HG02970 (cell line): ENCODE data around the gene PODXL2.
"Not testable (repeated sequence)": the region's sequence is repeated elsewhere in the genome, so short reads cannot be mapped to it uniquely, and the experiment has no call there.

Experiments
- ATAC-seq: cut with Tn5 transposase; IDR thresholded peaks from one replicate; pipeline ENCODE4 v1.9.1; 2021; ENCODE audit warnings: mild to moderate bottlenecking, moderate library complexity, moderate number of reproducible peaks; ENCODE audit not compliant: unreplicated experiment, low FRiP score

PODXL2 gene

DNA sequence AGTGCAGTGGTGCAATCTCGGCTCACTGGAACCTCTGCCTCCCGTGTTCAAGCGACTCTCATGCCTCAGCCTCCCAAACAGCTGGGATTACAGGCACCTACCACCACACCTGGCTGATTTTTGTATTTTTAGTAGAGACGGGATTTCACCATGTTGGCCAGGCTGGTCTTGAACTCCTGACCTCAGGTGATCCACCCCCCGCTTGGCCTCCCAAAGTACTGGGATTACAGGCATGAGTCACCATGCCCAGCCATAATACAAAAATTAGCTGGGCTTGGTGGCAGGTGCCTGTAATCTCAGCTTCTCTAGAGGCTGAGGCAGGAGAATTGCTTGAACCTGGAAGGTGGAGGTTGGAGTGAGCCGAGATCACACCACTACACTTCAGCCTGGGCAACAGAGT, 26.0 kb downstream of the PODXL2 start:
- not testable (repeated sequence) for ATAC-seq

DNA sequence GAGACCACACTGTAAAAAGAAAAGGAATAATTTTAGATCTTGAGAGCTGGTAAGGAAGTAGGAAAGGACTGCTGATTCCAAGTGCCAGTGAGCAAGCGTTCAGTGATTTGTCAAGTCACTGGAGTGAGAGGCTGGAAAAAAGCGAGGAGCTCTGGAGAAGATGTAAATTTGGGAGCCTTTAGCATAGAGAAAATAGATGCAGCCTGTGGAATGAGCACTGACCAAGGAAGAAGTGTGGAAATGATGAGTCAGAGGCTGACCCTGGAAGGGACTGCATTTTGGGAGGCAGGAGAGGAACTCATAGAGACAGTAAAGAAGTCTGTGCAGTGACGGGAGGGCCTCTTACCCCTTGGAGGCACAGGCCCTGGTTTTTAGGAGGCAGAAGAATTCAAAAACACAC, 26.7 kb downstream of the PODXL2 start:
- no peak for ATAC-seq

DNA sequence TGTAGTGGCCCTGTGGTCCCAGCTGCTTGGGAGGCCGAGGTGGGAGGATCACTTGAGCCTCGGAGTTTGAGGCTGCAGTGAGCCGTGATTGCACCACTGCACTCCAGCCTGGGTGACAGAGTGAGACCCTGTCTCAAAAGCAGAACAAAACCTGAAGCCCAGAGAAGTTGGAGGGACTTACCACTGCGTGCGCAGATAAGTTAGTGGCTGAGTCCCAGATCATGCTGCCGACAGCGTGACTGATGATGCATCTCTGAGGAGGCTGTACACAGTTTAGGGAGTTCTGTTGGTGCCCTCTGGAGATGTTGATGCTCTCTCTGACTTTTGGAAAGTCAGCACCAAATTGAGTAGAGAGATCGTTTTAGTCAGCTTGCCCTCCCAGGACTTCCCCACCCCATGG, 27.9 kb downstream of the PODXL2 start:
- no peak for ATAC-seq

DNA sequence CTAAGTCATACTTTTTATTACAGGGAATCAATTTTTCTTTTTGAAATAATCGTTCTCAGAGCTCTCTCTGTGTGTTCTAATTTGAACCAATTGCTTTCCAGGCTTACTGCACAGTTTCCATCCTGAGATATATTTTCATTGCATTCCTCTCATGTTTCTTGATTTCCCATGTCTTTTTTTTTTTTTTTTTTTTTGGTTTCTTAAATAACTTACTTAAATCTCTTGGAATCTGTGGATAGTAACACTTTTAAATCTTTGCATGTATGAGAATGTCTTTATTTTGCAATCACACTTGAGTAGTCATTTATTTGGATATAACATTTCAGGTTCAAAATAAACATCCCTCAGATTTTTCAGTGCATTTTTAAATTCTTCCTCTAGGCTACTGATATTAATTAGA, 29.2 kb downstream of the PODXL2 start:
- ATAC-seq: no peak

DNA sequence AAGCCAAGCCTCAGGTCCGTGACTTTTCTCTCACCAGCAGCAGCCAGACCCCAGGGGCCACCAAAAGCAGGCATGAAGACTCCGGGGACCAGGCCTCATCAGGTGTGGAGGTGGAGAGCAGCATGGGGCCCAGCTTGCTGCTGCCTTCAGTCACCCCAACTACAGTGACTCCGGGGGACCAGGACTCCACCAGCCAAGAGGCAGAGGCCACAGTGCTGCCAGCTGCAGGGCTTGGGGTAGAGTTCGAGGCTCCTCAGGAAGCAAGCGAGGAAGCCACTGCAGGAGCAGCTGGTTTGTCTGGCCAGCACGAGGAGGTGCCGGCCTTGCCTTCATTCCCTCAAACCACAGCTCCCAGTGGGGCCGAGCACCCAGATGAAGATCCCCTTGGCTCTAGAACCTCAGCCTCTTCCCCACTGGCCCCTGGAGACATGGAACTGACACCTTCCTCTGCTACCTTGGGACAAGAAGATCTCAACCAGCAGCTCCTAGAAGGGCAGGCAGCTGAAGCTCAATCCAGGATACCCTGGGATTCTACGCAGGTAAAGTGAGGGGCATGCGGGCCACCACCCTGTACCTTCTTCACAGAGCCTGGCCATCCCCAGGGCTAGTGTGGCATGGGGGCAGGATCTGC, 31.8 kb downstream of the PODXL2 start:
- no peak for ATAC-seq

DNA sequence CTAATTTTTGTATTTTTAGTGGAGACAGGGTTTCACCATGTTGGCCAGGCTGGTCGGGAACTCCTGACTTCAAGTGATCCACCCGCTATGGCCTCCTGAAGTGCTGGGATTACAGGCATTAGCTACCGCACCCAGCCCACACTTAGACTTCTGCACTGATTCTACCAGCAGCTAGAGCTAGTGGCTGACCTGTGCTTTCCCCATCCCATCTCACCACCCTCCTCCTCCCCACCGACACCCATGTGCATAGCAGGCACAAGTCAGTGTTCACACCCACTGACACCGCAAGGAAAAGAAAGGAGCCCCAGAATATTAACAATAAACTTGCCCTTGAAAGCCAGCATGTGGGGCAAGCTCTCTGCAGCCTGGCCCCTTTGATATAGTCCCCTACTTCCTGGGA, 32.6 kb downstream of the PODXL2 start:
- no peak for ATAC-seq

DNA sequence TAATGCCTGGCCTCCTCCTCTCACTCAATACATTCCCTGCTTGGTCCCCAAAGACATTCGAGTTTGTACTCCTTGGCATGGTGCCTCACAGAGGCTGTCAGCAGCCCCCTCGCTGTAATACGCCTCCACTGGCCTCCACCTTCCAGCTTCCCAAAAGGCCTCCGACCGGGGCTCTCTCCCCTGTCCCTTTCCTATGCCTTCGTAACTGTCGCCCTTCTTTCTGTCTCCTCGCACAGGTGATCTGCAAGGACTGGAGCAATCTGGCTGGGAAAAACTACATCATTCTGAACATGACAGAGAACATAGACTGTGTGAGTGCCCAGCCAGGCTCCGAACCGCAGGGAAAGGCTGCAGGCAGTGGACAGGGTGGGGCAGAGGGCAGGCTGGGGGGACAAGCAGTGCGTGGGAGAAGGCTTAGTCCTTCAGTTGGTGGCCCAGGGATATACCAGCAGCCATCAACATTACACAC, 33.0 kb downstream of the PODXL2 start:
- no peak for ATAC-seq

DNA sequence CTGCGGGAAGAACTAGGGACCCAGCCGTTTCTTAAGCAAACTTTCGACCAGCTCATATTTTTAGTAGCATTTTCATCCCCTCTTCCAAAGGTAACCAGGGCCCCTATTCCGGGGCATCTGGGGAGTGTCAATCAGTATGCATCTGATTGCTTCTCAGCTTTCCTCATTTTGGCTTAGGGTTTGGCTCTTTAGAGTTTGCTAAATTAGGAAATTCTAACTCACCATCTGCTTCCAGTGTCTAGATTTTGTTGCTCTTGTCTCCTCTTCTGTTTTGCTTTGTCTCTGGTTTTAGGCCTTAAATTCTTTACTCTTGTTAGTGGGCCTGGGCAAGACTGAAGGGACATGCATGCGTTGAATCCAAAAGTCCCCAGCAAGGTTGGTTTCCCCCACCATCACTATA, 34.2 kb downstream of the PODXL2 start:
- no peak for ATAC-seq

DNA sequence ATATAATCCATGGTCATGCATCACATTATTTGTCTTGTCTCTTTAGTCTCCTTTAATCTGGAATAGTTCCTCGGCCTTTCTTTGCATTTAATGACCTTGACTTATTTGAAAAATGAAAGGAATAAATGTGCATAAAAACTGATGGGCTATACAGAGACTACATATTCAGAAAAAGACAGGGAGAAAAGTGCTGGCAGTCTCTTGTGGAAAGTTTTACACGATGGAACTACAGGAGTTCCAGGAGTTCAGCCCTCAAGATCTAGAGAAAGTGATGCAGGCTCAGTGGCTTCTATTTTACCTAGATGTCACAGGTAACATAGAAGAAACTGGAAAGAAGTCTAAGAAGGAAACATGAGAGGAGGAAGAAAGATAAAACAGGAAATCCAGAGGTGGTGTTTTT, 36.2 kb downstream of the PODXL2 start:
- no peak for ATAC-seq

DNA sequence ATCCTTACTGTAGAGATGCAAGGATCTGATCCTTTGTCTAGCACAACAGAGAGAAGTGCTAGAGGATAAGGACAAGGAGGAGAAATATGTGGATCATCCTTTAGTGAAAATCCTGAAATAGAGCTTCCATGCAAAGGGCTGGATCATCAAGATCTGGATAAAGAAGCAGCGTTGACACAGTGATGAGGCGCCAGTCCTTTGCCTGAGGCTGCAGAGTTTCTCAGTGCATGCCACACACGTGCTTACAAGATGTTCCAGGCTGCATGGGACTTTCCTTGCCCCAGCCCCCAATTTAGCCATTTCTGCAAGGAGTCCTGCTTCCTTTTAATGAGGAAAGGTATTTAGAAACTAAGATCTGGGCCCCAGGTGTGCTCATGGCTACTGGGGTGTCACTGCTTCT, 36.6 kb downstream of the PODXL2 start:
- ATAC-seq: no peak

DNA sequence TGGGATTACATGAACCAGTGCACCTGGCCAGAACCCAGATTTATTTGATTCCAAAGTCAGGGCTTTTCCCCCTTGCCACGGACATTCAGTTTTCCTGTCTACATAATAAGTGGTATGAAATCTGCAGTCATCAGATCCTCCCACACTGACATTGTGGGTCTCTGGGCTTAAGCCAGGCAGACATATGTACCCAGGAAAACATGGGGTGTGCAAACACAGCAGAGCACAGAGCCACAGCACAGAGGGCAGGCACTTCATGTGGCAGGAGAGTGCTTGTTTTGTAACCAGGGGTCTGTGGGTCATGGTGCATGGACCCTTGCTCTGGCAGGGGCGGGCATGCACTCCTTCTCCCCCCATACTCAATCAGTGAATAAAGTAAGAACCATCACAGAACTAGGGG, 37.7 kb downstream of the PODXL2 start:
- no peak for ATAC-seq

DNA sequence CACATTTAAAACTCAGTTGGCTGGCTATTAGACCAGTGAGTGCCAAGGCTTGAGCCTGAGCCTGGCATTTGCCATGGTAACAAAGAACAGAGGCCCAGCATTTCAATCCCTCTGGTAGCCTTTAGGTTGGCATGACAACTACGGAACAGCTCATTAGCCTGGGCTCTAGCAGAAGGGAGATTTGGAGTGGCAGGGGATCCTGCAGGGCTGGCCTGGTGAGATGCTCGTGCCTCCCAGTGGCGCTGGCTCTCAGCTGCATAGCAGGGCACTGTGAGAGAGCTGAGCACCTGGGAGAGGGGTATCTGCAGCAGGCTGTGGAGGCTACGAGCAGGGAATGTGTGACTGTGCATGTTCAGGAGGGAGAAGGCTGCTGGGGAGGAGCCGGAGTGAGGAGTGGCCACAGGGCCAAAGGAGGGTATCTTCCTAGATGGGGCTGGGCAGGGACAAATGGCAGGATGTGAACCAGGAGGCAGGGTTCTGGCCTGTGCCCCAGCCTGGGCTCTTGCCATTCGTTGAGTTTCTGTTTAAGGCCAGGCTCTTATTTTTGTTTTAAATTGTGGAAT, 38.2 kb downstream of the PODXL2 start:
- ATAC-seq: no peak

DNA sequence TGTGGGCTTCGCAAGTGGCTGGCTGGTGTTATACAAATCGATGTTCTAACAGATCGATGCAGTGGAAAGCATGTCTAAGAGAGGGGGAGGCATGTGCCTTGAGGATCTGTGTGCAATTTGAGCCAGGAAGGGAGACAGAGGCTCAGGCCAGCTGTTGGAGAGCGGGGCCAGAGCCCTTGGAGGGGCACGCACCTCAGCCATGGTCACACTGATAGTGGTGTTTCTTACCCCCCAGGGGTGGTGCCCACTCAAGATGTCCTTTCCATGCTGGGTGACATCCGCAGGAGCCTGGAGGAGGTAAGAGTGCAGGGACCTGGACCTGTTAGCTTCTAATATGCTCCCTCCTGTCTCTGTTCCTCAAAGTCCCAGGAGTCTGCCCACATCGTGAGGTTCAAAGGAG, 39.9 kb downstream of the PODXL2 start:
- no peak for ATAC-seq

DNA sequence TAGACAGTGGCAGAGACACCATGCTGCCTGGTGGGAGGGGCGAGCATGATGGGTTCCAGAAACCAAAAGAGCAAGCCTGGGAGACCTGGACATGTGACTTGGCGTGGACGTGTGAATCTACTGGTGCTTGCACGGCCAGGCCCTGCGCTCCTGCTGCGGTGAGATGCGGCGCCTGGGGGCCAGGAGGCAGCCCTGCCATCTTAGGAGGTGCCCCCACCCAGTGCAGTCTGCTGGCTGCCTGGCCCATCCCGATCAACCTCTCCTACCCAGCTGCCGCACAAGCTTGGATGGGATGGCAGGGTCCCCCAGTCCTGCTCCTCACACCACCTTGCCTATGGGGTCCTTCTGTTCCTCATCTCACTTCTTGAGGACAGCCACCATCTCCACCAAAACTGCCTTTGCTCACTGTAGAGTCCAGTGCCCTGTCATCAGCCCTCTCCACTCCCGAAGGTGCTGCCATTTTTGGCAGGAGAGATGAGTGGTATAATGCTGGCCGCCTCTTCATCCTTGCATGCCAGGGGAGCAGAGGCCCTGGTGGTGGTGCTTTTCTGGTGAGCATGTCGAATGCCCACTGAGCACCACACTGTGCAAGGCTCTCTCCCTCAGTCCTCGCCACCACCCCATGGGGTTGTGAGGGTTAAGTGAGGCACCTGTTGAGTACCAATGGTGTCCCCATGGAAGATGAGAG, 40.7 kb downstream of the PODXL2 start:
- no peak for ATAC-seq

DNA sequence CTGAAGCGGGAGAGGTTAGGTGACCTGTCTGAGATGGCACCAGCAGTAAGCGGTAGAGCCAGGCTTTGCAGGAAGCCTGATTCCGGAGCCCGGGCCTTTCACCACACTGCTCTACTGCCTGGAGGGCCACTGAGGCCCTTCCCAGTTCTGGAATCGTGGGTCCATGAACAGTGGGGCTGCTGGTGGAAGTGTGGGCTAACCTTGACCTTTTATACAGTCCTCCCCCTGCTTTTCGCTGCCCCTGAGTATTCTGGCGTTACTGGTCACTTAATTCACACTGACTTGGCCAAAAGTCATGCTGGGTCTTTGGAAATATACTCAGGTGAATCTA, 41.2 kb downstream of the PODXL2 start:
- ATAC-seq: no peak

DNA sequence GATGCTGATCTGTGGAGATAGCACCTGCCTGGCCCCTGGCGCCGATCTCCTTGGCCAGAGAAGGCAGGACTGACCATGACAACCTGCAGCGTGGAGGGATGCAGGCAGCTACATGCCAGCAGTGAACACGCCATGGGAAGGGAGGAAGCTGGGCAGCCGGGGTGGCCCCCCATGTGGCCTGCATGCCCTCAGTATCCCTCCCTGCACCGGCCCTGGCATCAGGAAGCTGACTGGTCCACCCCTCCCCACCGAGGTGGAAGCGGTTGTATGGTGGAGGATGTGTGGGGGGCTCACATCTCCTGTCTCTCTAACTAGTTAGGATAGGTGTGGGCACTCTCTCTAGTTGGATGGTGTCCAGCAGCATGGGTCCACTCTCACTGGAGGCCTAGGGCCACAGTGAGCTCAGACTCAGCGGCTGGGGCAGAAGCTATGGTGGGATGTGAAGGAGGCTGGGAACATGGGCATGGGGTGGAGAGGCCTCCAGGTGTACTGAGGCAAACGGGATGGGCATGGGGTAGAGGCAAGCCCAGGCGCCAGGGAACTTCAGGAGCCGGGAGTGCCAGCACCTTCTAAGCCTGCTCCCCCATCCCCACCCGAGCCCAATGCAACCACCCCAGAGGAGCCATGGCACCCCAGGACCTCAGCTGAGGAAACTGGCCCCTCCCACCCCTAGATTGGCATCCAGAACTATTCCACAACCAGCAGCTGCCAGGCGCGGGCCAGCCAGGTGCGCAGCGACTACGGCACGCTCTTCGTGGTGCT, 42.0 kb downstream of the PODXL2 start:
- ATAC-seq: no peak

DNA sequence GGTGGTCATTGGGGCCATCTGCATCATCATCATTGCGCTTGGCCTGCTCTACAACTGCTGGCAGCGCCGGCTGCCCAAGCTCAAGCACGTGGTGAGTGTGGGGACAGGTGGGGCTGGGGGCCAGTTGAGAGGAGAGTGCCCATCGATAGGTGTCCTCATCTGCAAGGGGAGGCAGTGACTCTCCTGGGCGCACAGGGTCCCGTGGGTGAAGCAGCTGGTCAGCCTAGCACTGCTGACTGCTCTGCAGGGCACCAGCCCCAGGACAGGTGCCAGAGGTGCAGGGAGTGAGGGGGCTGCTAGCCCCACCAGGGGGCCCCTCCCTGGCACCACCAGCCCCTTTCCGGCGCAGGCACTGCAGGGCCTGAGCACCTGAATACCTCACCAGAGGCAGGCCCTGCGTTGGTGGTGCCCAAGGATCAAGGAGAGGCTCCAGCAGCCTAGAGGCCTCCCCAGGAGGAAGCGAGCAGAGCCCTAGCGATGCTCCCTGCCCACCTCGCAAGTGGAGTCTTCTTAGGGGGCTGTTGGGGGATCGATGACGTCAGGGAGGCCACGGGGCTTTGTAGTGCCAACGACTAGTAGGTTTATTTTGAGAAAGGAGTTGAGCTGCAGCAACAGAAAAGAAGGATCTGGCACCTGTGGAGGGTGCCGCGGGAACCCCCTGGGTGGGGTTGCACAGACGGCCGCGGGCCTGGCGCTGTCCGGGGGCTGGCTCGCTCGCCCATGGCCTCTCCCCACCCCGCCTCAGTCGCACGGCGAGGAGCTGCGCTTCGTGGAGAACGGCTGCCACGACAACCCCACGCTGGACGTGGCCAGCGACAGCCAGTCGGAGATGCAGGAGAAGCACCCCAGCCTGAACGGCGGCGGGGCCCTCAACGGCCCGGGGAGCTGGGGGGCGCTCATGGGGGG, 42.8 kb downstream of the PODXL2 start:
- ATAC-seq: peak; percentile 20

DNA sequence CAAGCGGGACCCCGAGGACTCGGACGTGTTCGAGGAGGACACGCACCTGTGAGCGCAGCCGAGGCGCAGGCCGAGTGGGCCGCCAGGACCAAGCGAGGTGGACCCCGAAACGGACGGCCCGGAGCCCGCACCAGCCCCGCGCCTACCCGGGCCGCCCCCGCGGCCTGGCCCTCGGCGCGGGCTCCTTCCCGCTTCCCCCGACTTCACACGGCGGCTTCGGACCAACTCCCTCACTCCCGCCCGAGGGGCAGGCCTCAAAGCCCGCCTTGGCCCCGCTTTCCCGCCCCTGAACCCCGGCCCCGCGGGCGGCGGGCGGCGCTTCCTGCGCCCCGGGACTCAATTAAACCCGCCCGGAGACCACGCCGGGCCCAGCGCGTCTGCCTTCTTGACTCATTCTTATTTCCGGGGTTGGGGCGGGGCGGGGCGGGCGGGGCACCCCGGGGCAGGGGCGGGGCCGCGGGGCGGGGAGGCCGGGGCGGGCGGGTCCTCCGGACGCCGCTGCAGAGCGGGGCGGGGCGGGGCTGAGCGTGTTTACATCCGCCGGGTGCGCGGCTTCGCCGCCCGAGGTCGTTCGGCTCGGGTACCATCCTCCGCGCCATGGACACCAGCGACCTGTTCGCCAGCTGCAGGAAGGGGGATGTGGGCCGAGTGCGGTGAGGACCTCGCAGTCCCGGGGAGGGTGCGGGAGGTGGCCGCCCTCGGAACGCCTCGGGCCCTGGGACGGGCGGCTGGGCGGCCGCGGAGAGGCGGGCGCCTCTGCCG, 43.6 kb downstream of the PODXL2 start, which contains the start of gene ABTB1:
TSS of gene ABTB1 (plus strand) at position 524 of the 762 bp plus-strand sequence. CDS start at position 598, 74 bp downstream.
- peak; percentile 52 for ATAC-seq
